Measurements from ENCODE around the gene GALNS.

- TF ChIP-seq POLR2AphosphoS5 (IDR thresholded peaks at IDR 0.05; ENCODE audit: insufficient read depth, low read depth, low read length) = no peak
- TF ChIP-seq, protein P1, sequence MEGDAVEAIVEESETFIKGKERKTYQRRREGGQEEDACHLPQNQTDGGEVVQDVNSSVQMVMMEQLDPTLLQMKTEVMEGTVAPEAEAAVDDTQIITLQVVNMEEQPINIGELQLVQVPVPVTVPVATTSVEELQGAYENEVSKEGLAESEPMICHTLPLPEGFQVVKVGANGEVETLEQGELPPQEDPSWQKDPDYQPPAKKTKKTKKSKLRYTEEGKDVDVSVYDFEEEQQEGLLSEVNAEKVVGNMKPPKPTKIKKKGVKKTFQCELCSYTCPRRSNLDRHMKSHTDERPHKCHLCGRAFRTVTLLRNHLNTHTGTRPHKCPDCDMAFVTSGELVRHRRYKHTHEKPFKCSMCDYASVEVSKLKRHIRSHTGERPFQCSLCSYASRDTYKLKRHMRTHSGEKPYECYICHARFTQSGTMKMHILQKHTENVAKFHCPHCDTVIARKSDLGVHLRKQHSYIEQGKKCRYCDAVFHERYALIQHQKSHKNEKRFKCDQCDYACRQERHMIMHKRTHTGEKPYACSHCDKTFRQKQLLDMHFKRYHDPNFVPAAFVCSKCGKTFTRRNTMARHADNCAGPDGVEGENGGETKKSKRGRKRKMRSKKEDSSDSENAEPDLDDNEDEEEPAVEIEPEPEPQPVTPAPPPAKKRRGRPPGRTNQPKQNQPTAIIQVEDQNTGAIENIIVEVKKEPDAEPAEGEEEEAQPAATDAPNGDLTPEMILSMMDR (IDR thresholded peaks at IDR 0.05; ENCODE audit: extremely low read depth in 1 of 2, insufficient read depth in 1 of 2, low read depth in 1 of 2, low read length in 2 of 2) = no peak
- no peak for TF ChIP-seq EZH2 (IDR thresholded peaks at IDR 0.05; ENCODE audit: borderline replicate concordance, low read depth, low read length, severe bottlenecking)
- TF ChIP-seq FOS (IDR thresholded peaks at IDR 0.05; ENCODE audit: borderline replicate concordance, insufficient read depth, low read length) = no peak
- TF ChIP-seq POLR2A (IDR thresholded peaks at IDR 0.05; ENCODE audit: low read depth, low read length) = no peak
- no peak for TF ChIP-seq GATA2 (IDR thresholded peaks at IDR 0.05; ENCODE audit: insufficient read depth, insufficient read length, low read depth, low read length)
Measured at GRCh38 chr16:88853325-88853941, 3.3 kb downstream of the GALNS start.
